Measurements from ENCODE around the gene ESRRG.
"Not testable (repeated sequence)": the region's sequence is repeated elsewhere in the genome, so short reads cannot be mapped to it uniquely, and the experiment has no call there.

ESRRG gene

DNA sequence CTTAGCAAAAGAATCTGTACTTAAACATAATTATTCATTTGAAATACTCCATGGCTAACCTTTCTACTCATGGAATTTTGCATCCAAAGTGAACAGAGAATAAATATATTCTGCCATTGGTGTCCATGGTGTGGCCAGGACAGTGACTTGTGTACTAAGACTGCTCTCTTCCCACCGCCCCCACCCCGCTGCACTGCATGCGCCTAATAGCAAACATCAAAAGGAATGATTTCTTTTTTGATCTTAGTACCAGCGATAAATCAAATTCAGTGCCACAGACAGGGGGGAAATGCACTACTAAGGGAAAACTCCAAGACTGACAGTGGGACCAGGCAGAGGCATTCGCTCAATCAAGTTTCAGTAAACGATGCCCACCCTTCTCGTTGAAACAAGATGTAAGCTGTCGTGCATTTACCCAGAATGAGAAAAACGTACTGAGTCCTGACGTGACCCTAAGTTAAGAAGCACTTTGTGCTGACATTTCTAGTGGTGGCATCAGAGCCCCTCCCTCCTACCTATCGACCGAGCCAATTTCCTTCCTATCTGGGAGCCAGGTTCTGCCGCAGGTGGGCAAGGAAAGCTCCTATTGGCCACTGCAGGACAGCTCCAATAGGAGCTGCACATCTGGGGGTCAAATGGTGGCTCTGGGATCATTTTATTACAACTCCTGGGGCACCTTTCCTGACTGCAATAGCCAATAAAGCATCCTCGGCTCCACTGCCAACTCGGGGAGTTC, 12.5 kb downstream of the ESRRG start:
- DNase-seq (ENCODE audit: low read depth), result no peak
- H3K4me3 ChIP-seq (ENCODE audit: low read depth, low read length), result no peak overlapping the region

DNA sequence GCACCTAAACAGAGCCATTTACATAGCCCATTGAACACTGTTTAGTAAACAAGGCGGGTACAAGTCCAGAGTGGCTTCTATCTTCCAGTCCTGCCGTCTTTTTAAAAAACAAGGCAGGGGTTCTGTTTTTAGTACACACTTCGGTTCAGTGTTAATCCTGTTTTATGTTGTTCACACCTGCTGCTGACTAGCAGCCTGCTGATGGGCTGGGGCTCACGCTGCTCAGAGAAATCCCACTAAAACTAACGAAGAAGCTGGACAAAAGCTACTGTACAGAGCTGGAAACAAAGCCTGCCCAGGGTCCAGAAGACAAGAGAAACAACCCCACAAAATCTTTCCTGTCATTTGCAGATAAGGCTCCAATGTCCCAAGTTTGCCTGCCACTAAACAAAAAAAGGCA, 13.2 kb downstream of the ESRRG start:
- DNase-seq (ENCODE audit: low read depth), result no peak
- H3K4me3 ChIP-seq (ENCODE audit: low read depth, low read length), result no peak overlapping the region

DNA sequence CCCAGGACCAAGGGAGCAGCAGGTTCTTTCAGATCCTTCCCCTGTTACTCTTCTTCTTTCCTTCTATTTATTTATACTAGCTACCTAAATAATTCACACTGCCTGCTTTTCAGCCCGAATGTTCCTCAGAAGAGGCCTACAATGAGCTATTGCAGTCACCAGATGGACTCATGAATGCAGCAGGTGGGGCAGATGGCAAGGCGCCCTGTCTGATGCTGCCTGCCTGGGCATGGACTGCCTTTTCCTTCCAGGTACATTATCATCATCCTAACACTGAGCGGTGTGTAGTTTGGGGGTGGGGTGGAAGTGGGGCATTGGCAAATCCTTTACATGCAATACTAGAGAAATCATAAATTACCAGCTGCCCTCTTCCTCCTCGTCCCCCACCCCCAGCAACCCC, 17.6 kb downstream of the ESRRG start:
- H3K4me3 ChIP-seq (ENCODE audit: low read depth, low read length), result no peak overlapping the region
- no peak for DNase-seq (ENCODE audit: low read depth)

DNA sequence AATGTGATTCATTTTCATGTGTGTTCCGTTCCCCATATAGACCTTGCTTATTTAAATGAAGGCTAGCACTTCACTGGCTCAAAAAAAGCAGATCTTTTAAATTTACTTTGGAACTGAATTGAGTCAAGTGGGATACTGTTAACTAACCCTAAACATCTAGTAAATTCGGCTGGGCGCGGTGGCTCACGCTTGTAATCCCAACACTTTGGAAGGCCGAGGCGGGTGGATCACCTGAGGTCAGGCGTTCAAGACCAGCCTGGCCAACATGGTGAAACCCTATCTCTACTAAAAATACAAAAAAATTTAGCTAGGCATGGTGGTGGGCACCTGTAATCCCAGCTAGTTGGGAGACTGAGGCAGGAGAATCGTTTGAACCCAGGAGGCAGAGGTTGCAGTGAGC, 19.2 kb downstream of the ESRRG start:
- not testable (repeated sequence) for H3K4me3 ChIP-seq (ENCODE audit: low read depth, low read length); DNase-seq (ENCODE audit: low read depth)

DNA sequence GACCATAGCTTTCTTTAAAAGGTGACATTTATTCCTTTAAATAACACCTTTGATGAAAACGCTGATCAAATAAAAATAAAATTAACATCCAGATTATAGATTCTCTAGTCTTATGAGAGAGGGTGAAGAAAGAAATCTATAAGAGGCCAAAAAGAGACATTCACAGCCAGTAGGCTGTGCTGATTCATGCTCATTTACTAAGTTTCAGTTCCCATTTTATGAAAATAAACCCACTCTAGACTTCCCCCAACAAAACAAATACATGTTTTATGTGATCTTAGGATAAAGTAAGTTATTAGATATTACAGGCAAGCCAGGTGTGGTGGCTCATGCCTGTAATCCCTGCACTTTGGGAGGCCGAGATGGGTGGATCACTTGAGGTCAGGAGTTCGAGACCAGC, 21.1 kb downstream of the ESRRG start:
- H3K4me3 ChIP-seq (ENCODE audit: low read depth, low read length), result no peak overlapping the region
- DNase-seq (ENCODE audit: low read depth), result no peak

DNA sequence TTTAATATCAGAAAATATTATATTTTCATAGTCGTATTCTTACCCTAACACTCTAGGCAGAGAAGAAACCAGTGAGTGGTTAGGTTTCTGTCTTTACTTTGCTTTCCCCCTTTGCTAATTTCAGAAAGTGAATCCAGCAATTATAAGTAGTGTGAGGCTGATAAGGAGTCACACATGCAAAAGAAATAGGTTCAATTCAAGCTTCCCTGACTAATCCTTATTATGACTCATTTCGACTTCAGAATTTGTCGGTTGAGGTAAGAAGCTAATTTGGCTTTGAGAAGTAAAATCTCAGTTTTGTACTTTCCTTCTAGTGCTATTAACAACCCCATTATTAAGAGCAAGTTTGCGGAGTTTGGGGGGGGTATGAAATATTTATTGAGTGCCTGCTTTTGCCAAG, 22.4 kb downstream of the ESRRG start:
- no peak overlapping the region for H3K4me3 ChIP-seq (ENCODE audit: low read depth, low read length)
- no peak for DNase-seq (ENCODE audit: low read depth)

DNA sequence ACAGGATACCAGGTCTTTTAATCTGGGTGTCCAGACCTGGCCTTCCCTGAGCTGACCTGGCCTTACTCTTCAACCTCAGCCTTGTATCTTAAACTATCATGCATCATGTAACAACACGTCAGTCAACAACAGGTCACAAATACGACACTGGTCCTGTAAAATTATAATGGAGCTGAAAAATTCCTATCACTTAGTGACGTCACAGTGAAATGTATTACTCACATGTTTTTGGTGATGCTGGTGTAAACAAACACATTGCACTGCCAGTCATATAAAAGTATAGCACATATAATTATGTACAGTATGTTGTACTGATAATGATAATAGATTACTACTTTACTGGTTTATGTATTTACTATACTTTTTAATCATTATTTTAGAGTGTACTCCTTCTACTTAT, 31.5 kb downstream of the ESRRG start:
- DNase-seq (ENCODE audit: low read depth), result no peak
- H3K4me3 ChIP-seq (ENCODE audit: low read depth, low read length), result no peak overlapping the region

DNA sequence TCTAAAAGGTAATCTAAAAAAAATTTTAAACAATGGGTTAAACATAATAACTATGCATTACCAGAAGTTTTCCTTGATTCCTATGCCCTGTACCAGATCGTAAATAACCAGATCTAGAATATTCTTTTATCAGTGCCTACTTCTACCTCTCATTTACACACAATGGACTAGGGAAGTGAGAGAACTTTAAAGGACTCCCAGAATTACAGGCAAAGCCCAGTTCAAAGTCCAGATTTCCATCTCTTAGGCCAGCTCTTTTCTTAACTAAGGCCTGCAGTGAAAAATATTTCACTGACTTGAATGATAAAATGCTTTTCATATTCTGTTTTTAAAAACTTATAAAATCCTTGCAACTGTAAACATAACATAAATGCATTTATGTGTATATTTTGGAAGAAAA, 32.6 kb downstream of the ESRRG start:
- no peak overlapping the region for H3K4me3 ChIP-seq (ENCODE audit: low read depth, low read length)

DNA sequence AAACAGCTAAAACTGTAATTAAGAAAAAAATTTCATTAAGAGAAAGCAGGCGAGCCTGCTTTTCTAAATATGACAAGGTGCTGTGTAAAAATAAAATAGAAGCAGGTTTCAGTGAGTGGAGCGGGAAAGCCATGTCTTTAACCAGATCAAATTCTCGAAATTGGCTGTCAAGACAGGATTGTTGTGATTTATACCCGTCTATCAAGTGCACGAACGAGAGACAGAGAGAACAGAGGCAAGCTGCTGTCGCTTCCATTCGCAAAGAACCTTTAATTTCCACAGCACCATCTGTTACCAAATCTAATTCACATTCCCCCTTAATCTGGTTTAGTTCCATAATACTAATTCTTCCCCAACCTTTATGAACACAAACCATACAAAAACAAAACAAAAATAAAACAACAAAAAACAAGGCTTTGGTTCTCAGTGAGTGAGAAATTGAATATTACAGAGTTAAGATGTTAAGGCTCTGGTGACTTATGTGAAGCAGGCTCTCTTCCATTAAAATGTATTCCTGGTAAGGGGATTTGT, 35.0 kb downstream of the ESRRG start:
- no peak for DNase-seq (ENCODE audit: low read depth)
- H3K4me3 ChIP-seq (ENCODE audit: low read depth, low read length), result no peak overlapping the region

More for the DNA sequence above, 32.6 kb downstream of the ESRRG start:
- DNase-seq (ENCODE audit: low read depth), result no peak

DNA sequence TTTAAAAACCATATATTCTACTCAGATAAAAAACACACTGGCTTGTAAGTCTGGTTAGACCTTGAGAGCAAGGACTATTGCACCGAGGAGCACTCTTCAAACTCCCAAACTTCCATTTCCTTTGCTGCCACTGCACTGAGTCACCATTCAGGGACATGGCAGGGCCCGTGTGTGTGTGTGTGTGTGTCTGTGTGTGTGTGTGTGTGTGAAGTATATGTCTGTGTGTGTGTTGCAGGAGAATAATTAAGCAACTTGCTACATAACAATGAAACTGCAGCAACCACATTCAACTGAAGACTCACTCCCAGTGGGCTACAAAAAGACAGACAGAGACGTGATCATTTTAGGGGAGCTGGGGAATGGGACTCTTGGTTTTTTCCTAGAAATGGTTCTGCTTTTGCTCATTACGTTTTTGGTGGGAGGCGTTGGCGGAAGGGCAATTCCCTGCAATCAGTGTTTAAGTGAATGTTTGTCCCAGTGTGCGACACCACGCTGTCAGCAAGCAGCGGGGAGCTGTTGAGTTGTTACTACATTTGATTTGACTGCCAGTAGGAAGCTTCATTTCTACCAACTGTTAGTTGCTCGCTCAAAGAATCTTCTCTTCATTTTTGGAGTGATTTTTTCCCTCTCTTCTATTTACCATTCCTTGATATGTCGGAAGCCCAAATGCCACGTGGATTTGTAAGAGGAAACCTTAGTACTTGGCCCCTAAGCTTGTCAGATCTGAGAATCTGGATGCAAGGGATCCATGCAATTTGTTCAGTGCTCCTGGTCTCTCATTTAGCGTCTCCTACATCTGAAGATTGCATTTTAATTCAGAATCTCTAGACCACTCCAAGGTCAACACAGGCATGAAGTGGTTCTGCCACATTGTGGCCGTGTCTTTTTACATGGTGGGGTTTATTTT, 36.1 kb downstream of the ESRRG start:
- DNase-seq (ENCODE audit: low read depth), result peak; percentile 25
- H3K4me3 ChIP-seq (ENCODE audit: low read depth, low read length), result no peak overlapping the region

DNA sequence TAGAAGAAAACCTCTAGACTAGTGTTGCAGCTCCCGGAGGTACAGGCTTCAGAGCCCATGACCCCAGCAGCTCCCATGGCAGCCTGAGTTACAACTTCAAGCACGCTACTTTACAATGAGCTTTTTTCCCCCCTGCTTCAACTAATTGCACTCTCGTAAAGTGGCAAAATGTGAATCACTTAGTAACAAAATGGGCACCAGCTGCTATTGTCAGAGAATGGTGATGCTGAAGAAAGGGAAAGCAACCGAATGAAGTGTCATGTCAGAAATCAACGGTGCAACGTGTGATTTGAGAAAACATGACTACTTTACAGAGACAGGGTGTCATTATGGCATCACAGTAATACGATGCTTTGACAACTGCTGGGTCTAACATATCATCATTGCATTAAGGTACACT, 40.5 kb downstream of the ESRRG start:
- no peak for DNase-seq (ENCODE audit: low read depth)
- no peak overlapping the region for H3K4me3 ChIP-seq (ENCODE audit: low read depth, low read length)

DNA sequence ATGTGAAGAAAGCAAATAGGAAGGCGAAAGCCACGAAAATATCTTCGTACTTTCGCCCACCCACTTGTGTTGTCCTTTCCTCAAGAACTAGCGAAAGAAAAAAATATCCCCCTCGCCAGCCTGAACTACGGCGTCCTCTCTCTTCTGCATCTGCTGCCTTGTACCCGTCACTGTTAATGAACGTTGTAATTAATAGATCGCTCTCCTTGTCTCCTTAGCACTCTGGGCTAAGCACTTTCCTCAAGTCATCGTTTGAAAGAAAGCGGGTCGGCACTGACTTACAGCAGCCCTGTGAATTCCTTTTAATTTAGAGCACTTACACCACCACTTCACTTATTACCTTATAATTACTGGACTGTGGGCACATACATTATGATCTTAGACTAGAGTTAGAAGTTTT, 44.1 kb downstream of the ESRRG start:
- H3K4me3 ChIP-seq (ENCODE audit: low read depth, low read length), result no peak overlapping the region
- no peak for DNase-seq (ENCODE audit: low read depth)

DNA sequence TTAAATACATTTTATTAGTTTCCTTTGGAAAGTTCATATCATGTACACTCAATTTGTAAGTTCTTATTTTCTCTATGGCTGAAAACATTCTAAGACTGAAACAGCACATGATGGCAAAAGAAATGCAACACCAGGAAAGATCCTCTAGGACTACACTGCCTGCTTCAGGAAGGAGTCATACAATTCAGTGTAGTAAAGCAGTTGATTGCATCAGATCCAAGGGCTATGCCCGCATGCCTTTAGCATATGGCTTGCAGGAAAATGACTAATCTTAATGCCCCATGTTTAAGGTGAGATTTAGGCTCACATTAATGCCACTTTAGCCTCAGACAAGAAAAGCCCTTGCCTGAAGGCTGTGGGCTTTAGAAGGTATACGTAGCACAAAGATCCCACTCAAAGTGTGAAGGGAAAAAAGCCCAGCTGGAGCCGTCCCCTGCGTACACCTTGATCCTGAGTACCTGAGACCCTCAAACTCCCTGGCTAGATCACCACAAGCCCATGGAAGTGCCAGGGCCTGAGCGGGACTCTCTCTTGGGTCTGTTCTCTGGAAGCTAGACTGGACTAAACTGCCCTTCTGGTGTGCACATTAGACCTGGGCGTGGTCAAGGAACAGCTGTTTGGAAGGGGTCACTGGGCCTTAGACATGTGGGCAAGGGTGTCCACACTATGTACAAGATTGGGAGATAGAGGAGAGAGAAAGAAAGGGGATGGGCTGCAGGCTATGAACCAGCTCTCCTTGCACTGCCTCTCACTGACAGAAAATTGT, 52.9 kb downstream of the ESRRG start:
- DNase-seq (ENCODE audit: low read depth), result peak; percentile 25

DNA sequence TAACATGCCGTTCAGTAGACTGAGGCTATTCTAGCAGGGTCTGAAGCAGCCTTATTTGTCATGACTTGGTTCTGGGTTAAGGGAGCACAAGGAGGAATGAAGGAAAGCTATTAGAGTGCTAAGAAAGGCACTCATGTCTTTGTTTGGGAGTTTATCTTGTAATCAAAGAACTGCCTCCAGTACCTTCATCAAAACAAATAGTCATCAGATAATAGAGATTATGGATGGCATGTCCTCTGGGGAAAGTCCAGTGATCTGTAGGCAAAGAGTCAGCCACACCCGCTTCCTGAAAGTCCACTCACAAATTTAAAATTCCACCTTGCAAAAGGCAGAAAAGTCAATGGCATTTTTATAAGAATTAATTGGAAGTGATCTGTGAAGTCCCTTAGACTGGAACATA, 56.8 kb downstream of the ESRRG start:
- no peak overlapping the region for H3K4me3 ChIP-seq (ENCODE audit: low read depth, low read length)
- no peak for DNase-seq (ENCODE audit: low read depth)

More for the DNA sequence above, 52.9 kb downstream of the ESRRG start:
- no peak overlapping the region for H3K4me3 ChIP-seq (ENCODE audit: low read depth, low read length)

DNA sequence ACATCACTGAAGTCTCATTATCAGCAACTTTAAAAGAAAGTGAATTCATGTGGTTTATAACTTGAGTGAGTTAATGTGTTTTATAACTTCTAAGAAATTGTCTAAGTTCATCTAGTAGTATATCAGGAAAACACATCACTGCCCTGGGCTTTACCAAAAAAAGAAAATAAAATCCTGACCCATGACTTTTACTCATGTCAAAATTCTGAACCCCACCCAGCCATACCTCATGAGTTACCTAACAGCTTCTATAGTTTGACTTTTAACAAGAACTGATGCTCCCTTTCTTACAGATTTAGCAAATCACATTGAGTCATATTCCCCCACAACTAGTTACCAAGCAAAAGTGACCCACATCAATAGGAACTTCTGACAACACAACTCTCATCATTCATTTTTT, 57.4 kb downstream of the ESRRG start:
- DNase-seq (ENCODE audit: low read depth), result no peak
- H3K4me3 ChIP-seq (ENCODE audit: low read depth, low read length), result no peak overlapping the region

DNA sequence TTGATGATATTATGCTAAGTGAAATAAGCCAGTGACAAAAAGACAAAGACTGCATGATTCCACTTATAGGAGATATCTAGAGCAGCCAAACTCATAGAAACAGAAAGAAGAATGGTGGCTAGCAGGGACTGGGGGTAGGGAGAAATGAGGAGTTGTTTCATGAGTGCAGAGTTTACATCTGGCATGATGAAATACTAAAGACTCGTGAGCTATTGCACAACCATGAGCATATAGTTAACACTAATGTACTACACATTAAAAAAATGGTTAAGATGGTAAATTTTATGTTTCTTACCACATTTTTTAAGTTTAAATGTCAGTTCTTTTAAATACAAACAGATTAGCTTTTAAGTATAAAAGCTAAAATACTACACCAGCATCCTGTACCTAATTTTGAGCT, 57.8 kb downstream of the ESRRG start:
- DNase-seq (ENCODE audit: low read depth), result peak; percentile 63
- H3K4me3 ChIP-seq (ENCODE audit: low read depth, low read length), result no peak overlapping the region

DNA sequence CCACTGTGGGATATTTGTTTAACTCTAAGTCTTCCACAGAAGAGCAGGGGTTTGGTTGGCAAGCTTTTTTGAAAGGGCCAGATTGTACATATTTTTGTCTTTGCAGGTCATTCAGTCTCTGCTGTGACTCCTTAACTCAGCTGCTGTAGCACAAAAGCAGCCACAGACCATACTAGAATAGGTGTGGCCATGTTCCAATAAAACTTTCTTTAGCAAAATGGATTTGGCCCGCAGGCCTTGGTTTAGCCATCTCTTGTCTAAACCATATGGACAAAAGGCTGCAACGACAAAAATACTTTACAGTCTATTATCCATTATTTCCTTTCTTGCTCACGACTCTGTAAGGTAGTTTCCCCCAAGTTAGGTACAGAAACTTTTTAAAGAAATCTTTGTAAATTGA, 60.5 kb downstream of the ESRRG start:
- no peak for DNase-seq (ENCODE audit: low read depth)
- no peak overlapping the region for H3K4me3 ChIP-seq (ENCODE audit: low read depth, low read length)

DNA sequence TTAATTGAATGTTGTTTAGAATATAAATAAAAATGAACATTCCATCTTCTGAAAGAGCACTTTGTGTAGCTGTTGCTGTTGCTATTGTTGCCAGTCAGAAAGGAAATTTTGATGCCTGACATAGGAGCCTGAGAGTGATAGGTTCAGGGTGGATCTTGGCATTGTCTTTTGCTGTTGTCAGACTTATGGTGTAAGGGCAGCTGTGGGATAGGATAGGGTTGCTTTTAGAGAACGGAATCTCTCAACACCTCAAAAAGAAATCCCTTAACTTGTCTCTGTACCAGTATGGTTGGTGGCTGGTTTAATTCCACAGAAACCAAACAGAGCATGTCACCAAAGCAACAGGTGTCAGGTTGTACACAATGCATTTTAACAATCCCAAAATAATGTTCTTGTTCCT, 62.7 kb downstream of the ESRRG start:
- no peak for DNase-seq (ENCODE audit: low read depth)
- no peak overlapping the region for H3K4me3 ChIP-seq (ENCODE audit: low read depth, low read length)

DNA sequence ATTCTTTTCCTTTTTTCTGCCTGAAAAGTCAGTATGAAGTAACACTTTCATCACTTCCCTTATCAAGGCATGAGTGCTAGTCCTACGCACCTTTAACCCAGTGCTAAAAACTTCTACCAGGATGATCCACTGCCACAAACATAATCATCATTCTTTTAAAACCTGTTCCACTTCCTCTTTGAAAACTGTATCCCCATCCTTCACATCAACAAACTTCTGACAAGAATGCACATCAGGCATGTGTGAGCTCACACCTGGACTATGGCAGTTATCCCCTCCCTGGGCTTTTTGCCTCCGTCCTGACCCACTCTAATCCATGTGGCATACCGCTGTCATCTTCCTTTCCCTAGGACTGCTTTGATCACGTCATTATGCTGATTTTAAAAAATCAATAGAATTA, 70.2 kb downstream of the ESRRG start:
- H3K4me3 ChIP-seq (ENCODE audit: low read depth, low read length), result no peak overlapping the region
- no peak for DNase-seq (ENCODE audit: low read depth)

DNA sequence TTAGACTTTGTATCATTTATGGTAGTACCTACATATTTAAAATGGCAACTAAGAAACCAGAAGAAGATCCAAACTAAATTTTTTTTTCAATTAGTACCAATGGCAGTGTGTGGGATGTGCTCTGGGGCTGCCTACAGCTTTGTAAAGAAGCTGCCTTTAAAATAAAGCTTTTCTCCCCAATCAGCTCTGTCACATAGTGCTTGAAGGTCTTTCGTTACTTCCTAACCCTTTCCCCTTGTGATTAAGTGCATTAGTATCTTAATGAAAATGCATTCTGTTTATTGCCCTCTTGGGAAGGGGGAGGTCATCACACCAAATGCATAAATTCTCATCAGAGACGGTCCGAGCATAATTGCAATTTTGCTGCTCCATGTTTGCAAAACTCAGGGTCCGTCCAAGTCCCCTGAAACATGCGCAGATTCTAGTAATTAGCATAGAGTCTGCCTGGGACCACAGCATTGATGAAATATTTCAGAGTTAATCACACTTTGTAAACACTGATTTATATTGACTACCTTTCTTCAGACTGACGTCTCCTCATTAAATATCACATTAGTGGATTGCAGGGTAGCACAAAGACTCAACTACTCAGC, 71.3 kb downstream of the ESRRG start:
- no peak for DNase-seq (ENCODE audit: low read depth)

More for the DNA sequence above, 71.3 kb downstream of the ESRRG start:
- no peak overlapping the region for H3K4me3 ChIP-seq (ENCODE audit: low read depth, low read length)

Measured in skeletal muscle cell (primary cell).